ENCODE data around the gene SCAPER. TPM values are rescaled to one million over a fixed set of nuclear protein-coding genes. Genes with fewer than 3 reads are reported as not detected.

The SCAPER gene
- polyA plus RNA-seq, 2 of the 4 experiments (the other 2 are of a cell fraction): 4.9 to 5.5 TPM

GRCh38 chr15:76682259-76682658 is 222.9 kb downstream of the SCAPER start:
- 83% methylated on average over 5 of the region's 7 CpGs for WGBS (ENCODE audit: missing lambda C conversion rate)
- no peak for FAIRE-seq

GRCh38 chr15:76678766-76679165 is 226.4 kb downstream of the SCAPER start:
- ATAC-seq (no peak), FAIRE-seq (peak; percentile 74), DNase-seq (ENCODE audit: low read depth in 1 of 2, low spot score in 1 of 2) (no peak)
- WGBS (ENCODE audit: missing lambda C conversion rate): 81% methylated on average over 1 of the region's 1 CpG
- no peak overlapping the region for H3K4me3 ChIP-seq
- H3K9me3 ChIP-seq: no peaks in the 10 kb centered on the region
- H3K4me1 ChIP-seq: no peaks in the 10 kb centered on the region
- CTCF ChIA-PET: no interaction called here
- TF ChIP-seq ZFP36 (IDR thresholded peaks at IDR 0.05; ENCODE audit: borderline replicate concordance, partially characterized antibody): no peak
- TF ChIP-seq FOSL2 (IDR thresholded peaks at IDR 0.05): no peak
- no peak for TF ChIP-seq FOSL2 (CRISPR knock-in tag; IDR thresholded peaks at IDR 0.05)
- no peak for TF ChIP-seq KDM5A (IDR thresholded peaks at IDR 0.05)
- TF ChIP-seq, protein P1, sequence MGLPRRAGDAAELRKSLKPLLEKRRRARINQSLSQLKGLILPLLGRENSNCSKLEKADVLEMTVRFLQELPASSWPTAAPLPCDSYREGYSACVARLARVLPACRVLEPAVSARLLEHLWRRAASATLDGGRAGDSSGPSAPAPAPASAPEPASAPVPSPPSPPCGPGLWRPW (IDR thresholded peaks at IDR 0.05): no peak
- TF ChIP-seq PHF8 (IDR thresholded peaks at IDR 0.05; ENCODE audit: borderline replicate concordance, low read depth): no peak
- no peak for TF ChIP-seq TP53 (CRISPR knock-in tag; IDR thresholded peaks at IDR 0.05)
- no peak for TF ChIP-seq HOXB13 (CRISPR knock-in tag; IDR thresholded peaks at IDR 0.05; ENCODE audit: low read depth)
- no peak for TF ChIP-seq POLR2A (IDR thresholded peaks at IDR 0.05; ENCODE audit: low read length)
- TF ChIP-seq RCOR1 (IDR thresholded peaks at IDR 0.05; ENCODE audit: low read depth, low read length): no peak
- TF ChIP-seq EHF (CRISPR knock-in tag; IDR thresholded peaks at IDR 0.05): no peak
- TF ChIP-seq HDAC2 (IDR thresholded peaks at IDR 0.05): no peak
- no peak for TF ChIP-seq FOXS1 (CRISPR knock-in tag; IDR thresholded peaks at IDR 0.05)
- TF ChIP-seq, protein P2, sequence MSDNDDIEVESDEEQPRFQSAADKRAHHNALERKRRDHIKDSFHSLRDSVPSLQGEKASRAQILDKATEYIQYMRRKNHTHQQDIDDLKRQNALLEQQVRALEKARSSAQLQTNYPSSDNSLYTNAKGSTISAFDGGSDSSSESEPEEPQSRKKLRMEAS (IDR thresholded peaks at IDR 0.05): no peak
- TF ChIP-seq NFE2L2 (conservative IDR thresholded peaks at IDR 0.05; ENCODE audit: low read length): no peak
- TF ChIP-seq, protein P3, sequence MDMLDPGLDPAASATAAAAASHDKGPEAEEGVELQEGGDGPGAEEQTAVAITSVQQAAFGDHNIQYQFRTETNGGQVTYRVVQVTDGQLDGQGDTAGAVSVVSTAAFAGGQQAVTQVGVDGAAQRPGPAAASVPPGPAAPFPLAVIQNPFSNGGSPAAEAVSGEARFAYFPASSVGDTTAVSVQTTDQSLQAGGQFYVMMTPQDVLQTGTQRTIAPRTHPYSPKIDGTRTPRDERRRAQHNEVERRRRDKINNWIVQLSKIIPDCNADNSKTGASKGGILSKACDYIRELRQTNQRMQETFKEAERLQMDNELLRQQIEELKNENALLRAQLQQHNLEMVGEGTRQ (IDR thresholded peaks at IDR 0.05): no peak
- TF ChIP-seq FOSB (CRISPR knock-in tag; IDR thresholded peaks at IDR 0.05): no peak
- TF ChIP-seq EP300 (IDR thresholded peaks at IDR 0.05): no peak
- TF ChIP-seq ZSCAN20 (CRISPR knock-in tag; IDR thresholded peaks at IDR 0.05): no peak
- TF ChIP-seq RAD21 (conservative IDR thresholded peaks at IDR 0.05 in 1 of 2, IDR thresholded peaks at IDR 0.05 in 1 of 2): no peak
- TF ChIP-seq HOXB5 (CRISPR knock-in tag; IDR thresholded peaks at IDR 0.05): no peak
- POLR2A ChIA-PET: no interaction called here
- H3K4me2 ChIP-seq: no peak overlapping the region
- H3K27ac ChIP-seq: no peak overlapping the region

More at GRCh38 chr15:76682259-76682658, 222.9 kb downstream of the SCAPER start:
- Histone ChIP-seq H3K4me2 (no peak overlapping the region), H3K4me1 (no peaks in the 10 kb centered on the region), H3K4me3 (no peak overlapping the region), H3K9me3 (no peaks in the 10 kb centered on the region), H3K27ac (no peak overlapping the region)
- no peak for ATAC-seq
- DNase-seq (ENCODE audit: low read depth in 1 of 2, low spot score in 1 of 2): no peak
- ChIA-PET CTCF (interaction anchor here (1.7 kb wide), 1 partner anchor 15 kb away, joined by 6 read pairs; no protein-coding TSS in a partner anchor), POLR2A (no interaction called here)
- TF ChIP-seq ZNF302 (CRISPR knock-in tag; IDR thresholded peaks at IDR 0.05) (no peak), GATA3 (IDR thresholded peaks at IDR 0.05; ENCODE audit: borderline replicate concordance) (no peak), KDM5A (IDR thresholded peaks at IDR 0.05) (no peak), FOSB (CRISPR knock-in tag; IDR thresholded peaks at IDR 0.05) (no peak), RAD21 (conservative IDR thresholded peaks at IDR 0.05 in 1 of 2, IDR thresholded peaks at IDR 0.05 in 1 of 2) (no peak), JUNB (IDR thresholded peaks at IDR 0.05) (no peak), MAFK (IDR thresholded peaks at IDR 0.05; ENCODE audit: partially characterized antibody) (no peak), CHD4 (IDR thresholded peaks at IDR 0.05; ENCODE audit: borderline replicate concordance) (no peak), MAZ (IDR thresholded peaks at IDR 0.05; ENCODE audit: borderline replicate concordance, low read depth, low read length) (no peak), HMGXB4 (CRISPR knock-in tag; IDR thresholded peaks at IDR 0.05; ENCODE audit: borderline replicate concordance) (no peak), EP300 (IDR thresholded peaks at IDR 0.05) (no peak), ZSCAN20 (CRISPR knock-in tag; IDR thresholded peaks at IDR 0.05) (no peak)
- TF ChIP-seq, protein P4, sequence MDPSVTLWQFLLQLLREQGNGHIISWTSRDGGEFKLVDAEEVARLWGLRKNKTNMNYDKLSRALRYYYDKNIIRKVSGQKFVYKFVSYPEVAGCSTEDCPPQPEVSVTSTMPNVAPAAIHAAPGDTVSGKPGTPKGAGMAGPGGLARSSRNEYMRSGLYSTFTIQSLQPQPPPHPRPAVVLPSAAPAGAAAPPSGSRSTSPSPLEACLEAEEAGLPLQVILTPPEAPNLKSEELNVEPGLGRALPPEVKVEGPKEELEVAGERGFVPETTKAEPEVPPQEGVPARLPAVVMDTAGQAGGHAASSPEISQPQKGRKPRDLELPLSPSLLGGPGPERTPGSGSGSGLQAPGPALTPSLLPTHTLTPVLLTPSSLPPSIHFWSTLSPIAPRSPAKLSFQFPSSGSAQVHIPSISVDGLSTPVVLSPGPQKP (IDR thresholded peaks at IDR 0.05; ENCODE audit: low read depth, low read length): no peak
- TF ChIP-seq, protein P1 (IDR thresholded peaks at IDR 0.05): no peak

All from A549 (cell line).